Measurements from ENCODE around the gene C12orf60. TPM values are rescaled to one million over a fixed set of nuclear protein-coding genes. Genes with fewer than 3 reads are reported as not detected.

Gene C12orf60
- total RNA-seq, 1 donor from 2014 or later = 1.3 TPM

DNA sequence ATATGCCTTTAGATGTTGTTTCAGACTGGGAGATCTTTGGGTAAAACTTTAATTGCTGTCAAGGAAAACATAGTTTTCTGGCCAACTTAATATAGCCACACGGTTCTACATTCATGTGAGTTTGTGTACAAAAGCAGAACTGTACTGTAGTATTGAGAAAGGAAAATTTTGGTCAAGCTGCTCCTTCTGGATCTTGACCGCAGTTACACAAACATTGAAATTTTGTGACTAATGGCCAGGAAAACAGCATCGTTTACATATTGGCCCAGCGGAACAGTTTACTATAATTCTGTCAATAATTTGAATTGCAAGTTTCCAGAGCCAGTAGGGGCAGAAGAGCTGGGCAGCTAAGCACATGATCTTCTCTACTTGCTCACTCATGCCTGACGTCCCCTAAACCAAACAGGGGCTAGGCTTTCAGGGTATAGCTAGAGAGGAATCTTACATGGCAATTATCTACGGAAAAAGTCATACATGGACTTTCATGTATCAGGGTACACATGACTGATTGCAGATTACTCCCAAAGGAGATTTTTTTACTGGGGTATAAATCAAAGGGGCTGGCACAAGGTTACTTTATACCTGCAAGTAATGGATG, 51.2 kb downstream of the C12orf60 start:
- no peak for DNase-seq
- peak; percentile 45 for ATAC-seq
- intact Hi-C loops (cut with micrococcal nuclease) = no loop called here

GRCh38 chr12:14858513-14858912, 55.0 kb downstream of the C12orf60 start:
- no peak for ATAC-seq
- DNase-seq = no peak
- intact Hi-C loops (cut with micrococcal nuclease) = no loop called here

GRCh38 chr12:14860490-14860889, 57.0 kb downstream of the C12orf60 start:
- intact Hi-C loops (cut with micrococcal nuclease) = no loop called here
- DNase-seq (no peak), ATAC-seq (no peak)

GRCh38 chr12:14868916-14869506, 65.5 kb downstream of the C12orf60 start:
- ATAC-seq = no peak
- intact Hi-C loops (cut with micrococcal nuclease) = no loop called here
- DNase-seq = no peak

- DNase-seq = no peak
- ATAC-seq = no peak
- intact Hi-C loops (cut with micrococcal nuclease) = no loop called here
Observed at GRCh38 chr12:14871247-14871646, 67.8 kb downstream of the C12orf60 start.

- intact Hi-C loops (cut with micrococcal nuclease) = no loop called here
- DNase-seq = no peak
- ATAC-seq = no peak
Observed at GRCh38 chr12:14871886-14872285, 68.4 kb downstream of the C12orf60 start.

DNA sequence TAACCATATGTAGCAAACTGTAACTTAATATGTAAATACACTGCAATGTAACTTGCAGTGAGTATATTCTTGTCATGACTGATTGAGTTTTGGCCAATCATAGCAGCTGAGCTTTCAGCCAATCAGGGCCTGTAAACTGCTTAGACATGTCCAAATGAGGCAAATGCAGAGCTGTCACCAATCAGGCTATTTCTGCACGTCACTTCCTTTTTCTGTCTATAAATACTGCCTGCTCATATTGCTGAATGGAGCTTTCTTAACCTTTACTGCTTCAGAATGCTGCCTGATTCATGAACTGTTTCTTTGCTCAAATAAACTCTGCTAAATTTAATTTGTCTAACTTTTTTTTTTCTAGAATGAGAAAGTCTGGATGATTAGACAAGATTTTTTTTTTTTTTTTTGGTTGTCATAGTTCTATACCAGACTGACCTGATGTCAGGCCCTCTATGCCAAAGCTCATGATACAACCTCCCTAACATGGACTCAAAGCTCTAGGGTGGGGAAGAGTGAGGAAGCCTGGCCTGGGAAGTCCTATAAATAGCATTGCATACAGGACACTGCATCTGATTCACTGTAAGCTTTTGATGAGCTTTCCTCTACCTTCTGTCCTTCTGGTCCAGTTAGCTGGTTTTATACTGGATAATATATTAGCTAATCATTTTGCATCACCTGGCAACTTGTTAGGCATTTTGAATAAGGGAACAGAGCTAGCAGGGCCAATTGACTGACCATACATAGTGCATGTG, 70.1 kb downstream of the C12orf60 start:
- intact Hi-C loops (cut with micrococcal nuclease) = no loop called here
- DNase-seq (no peak), ATAC-seq (peak; percentile 41)

Other genes starting within 250 kb of the C12orf60 start
- gene PLBD1, start 235.8 kb upstream of the C12orf60 start, total RNA-seq = 24.7 TPM
- gene GUCY2C, start 107.1 kb upstream of the C12orf60 start, total RNA-seq = not detected
- gene WBP11, start 192 bp upstream of the C12orf60 start, total RNA-seq = 51.5 TPM
- gene SMCO3, start 10.5 kb downstream of the C12orf60 start, total RNA-seq = 0.20 TPM
- gene ART4, start 39.9 kb downstream of the C12orf60 start, total RNA-seq = 3.3 TPM
- 295 TPM for gene MGP, start 82.2 kb downstream of the C12orf60 start, total RNA-seq
- gene ERP27, start 134.9 kb downstream of the C12orf60 start, total RNA-seq = 0.25 TPM
- gene ARHGDIB, start 157.9 kb downstream of the C12orf60 start, total RNA-seq = 56.0 TPM
- gene PDE6H, start 169.4 kb downstream of the C12orf60 start, total RNA-seq = not detected

Measured in left ventricle myocardium superior (tissue), 1 donor.